Endodermal cell (in vitro differentiated cells): ENCODE data around the gene PFKL. TPM values are rescaled to one million over a fixed set of nuclear protein-coding genes. Genes with fewer than 3 reads are reported as not detected.

Source experiments
- DNase-seq: peaks from one replicate; pipeline ENCODE4 v3.0.0-alpha.2; 2017
- H3K27ac ChIP-seq: 2 replicates; pipeline ENCODE4 v1.5.1; 2013; ENCODE audit warnings: mild to moderate bottlenecking, low read depth, low read length, moderate library complexity
- H3K27me3 ChIP-seq: 2 replicates; pipeline ENCODE4 v1.6.1; 2013; ENCODE audit warnings: mild to moderate bottlenecking, low read length, moderate library complexity; ENCODE audit not compliant: insufficient read depth, control insufficient read depth, poor library complexity, severe bottlenecking
- H3K36me3 ChIP-seq: 2 replicates; pipeline ENCODE4 v1.7.0; 2013; ENCODE audit warnings: mild to moderate bottlenecking, low read length, moderate library complexity; ENCODE audit not compliant: control insufficient read depth, insufficient read depth
- H3K4me1 ChIP-seq: one replicate; pipeline ENCODE4 v1.7.0; 2013; ENCODE audit warnings: low read length; ENCODE audit not compliant: control insufficient read depth, insufficient read depth
- H3K4me3 ChIP-seq: 2 replicates; pipeline ENCODE4 v1.5.1; 2013; ENCODE audit warnings: mild to moderate bottlenecking, low read length, moderate library complexity
- H3K9ac ChIP-seq: 2 replicates; pipeline ENCODE4 v1.6.1; 2013; ENCODE audit warnings: mild to moderate bottlenecking, low read length, moderate library complexity; ENCODE audit not compliant: poor library complexity, severe bottlenecking; ENCODE audit errors: extremely low read depth
- H3K9me3 ChIP-seq: 2 replicates; pipeline ENCODE4 v1.6.1; 2013; ENCODE audit warnings: mild to moderate bottlenecking, low read length, moderate library complexity; ENCODE audit not compliant: control insufficient read depth
- H3K27ac Mint-ChIP-seq: 2 replicates; pipeline ENCODE4 v1.8.0; 2020; ENCODE audit warnings: mixed read lengths
- H3K27me3 Mint-ChIP-seq: 2 replicates; pipeline ENCODE4 v1.8.0; 2021; ENCODE audit warnings: mild to moderate bottlenecking, mixed read lengths; ENCODE audit not compliant: insufficient read depth
- H3K36me3 Mint-ChIP-seq: 2 replicates; pipeline ENCODE4 v1.8.0; 2020; ENCODE audit warnings: low read depth, mixed read lengths
- H3K4me1 Mint-ChIP-seq: 2 replicates; pipeline ENCODE4 v1.8.0; 2020; ENCODE audit warnings: mixed read lengths
- H3K4me3 Mint-ChIP-seq: 2 replicates; pipeline ENCODE4 v1.8.0; 2020; ENCODE audit warnings: mild to moderate bottlenecking, moderate library complexity, mixed read lengths
- H3K9me3 Mint-ChIP-seq: 2 replicates; pipeline ENCODE4 v1.8.0; 2020; ENCODE audit warnings: mild to moderate bottlenecking, mixed read lengths
- CTCF ChIP-seq: fragments of 200-600 bp; sonication (generic); conservative IDR thresholded peaks from 2 replicates; pipeline ENCODE4 v1.5.0; 2021; ENCODE audit warnings: antibody characterized with exemption, mild to moderate bottlenecking
- WGBS, 2 experiments: methylation state at CpG; one replicate each; pipeline versions ENCODE4 v1.1.5 to v1.1.7; 2013; ENCODE audit warnings: missing lambda C conversion rate in 2 of 2, mixed read lengths in 1 of 2; ENCODE audit not compliant: insufficient coverage in 1 of 2, insufficient read length in 1 of 2; 5-methylcytosine and 5-hydroxymethylcytosine counted together
- total RNA-seq, 2 donors: library from RNA; stranded (reverse); fragmentation: NEBNext Ultra II Directional in 1 of 2; extraction: Animal tissue kit (Norgen Biotek cat#: 25700) in 1 of 2; gene quantifications; 2 replicates in 1 of 2; 3 replicates in 1 of 2; pipeline ENCODE4 v1.2.1, GENCODE V29; 2021

Gene PFKL
- total RNA-seq, 2 donors from 2014 or later, result 195 to 198 TPM

GRCh38 chr21:44313451-44313850 is 13.6 kb downstream of the PFKL start:
- Mint-ChIP-seq H3K27ac (no peak overlapping the region), H3K4me3 (no peak overlapping the region), H3K27me3 (no peaks in the 10 kb centered on the region), H3K4me1 (no peaks in the 10 kb centered on the region), H3K9me3 (no peaks in the 10 kb centered on the region), H3K36me3 (peaks cover 17% of the 10 kb centered on the region)
- Histone ChIP-seq H3K27ac (no peak overlapping the region), H3K9ac (no peak overlapping the region), H3K9me3 (no peaks in the 10 kb centered on the region), H3K4me3 (no peak overlapping the region), H3K27me3 (no peaks in the 10 kb centered on the region), H3K4me1 (no peaks in the 10 kb centered on the region), H3K36me3 (peaks cover 48% of the 10 kb centered on the region)
- no peak for TF ChIP-seq CTCF
- WGBS, 2 experiments, result 81 to 96% methylated on average over 3 to 13 of the region's 13 CpGs
- no peak for DNase-seq

- Mint-ChIP-seq H3K27ac (no peak overlapping the region), H3K4me1 (no peaks in the 10 kb centered on the region), H3K9me3 (no peaks in the 10 kb centered on the region), H3K4me3 (no peak overlapping the region), H3K36me3 (peaks cover 18% of the 10 kb centered on the region), H3K27me3 (no peaks in the 10 kb centered on the region)
- Histone ChIP-seq H3K27ac (no peak overlapping the region), H3K36me3 (peaks cover 44% of the 10 kb centered on the region), H3K9me3 (no peaks in the 10 kb centered on the region), H3K27me3 (no peaks in the 10 kb centered on the region), H3K4me1 (no peaks in the 10 kb centered on the region), H3K9ac (no peak overlapping the region), H3K4me3 (no peak overlapping the region)
- 90 to 93% methylated on average over 11 to 15 of the region's 15 CpGs for WGBS, 2 experiments
- DNase-seq, result no peak
- no peak for TF ChIP-seq CTCF
Observed at GRCh38 chr21:44314128-44314527, 14.3 kb downstream of the PFKL start.

- H3K9me3 ChIP-seq, result no peaks in the 10 kb centered on the region
- DNase-seq, result no peak
- H3K27ac ChIP-seq, result no peak overlapping the region
- H3K4me3 ChIP-seq, result no peak overlapping the region
- WGBS, 2 experiments, result 67 to 91% methylated on average over 2 to 11 of the region's 11 CpGs
- Mint-ChIP-seq H3K27ac (no peak overlapping the region), H3K4me1 (no peaks in the 10 kb centered on the region), H3K36me3 (peaks cover 21% of the 10 kb centered on the region), H3K9me3 (no peaks in the 10 kb centered on the region), H3K27me3 (no peaks in the 10 kb centered on the region), H3K4me3 (no peak overlapping the region)
- TF ChIP-seq CTCF, result no peak
- H3K4me1 ChIP-seq, result no peaks in the 10 kb centered on the region
- no peak overlapping the region for H3K9ac ChIP-seq
- H3K27me3 ChIP-seq, result no peaks in the 10 kb centered on the region
- peaks cover 39% of the 10 kb centered on the region for H3K36me3 ChIP-seq
Observed at GRCh38 chr21:44314561-44314960, 14.7 kb downstream of the PFKL start.
